IPS DF 19.7 (cell line): ENCODE measurements around the gene MYCN.
"Not testable (repeated sequence)": the region's sequence is repeated elsewhere in the genome, so short reads cannot be mapped to it uniquely, and the experiment has no call there.

Source experiments
- DNase-seq: peaks from one replicate; pipeline ENCODE4 v3.0.0-alpha.2; 2013; ENCODE audit warnings: low read depth, low spot score

The MYCN gene

GRCh38 chr2:15939854-15940660 lies at the start of gene MYCN:
MYCN (plus strand) TSS chr2:15940550; CDS start chr2:15942065, 1,515 bp downstream.
- DNase-seq, result peak; percentile 63

GRCh38 chr2:15890936-15891905 lies 49.1 kb upstream of the MYCN start:
- no peak for DNase-seq

- no peak for DNase-seq
Measured at GRCh38 chr2:15892151-15892880, 48.0 kb upstream of the MYCN start.

- no peak for DNase-seq
Measured at GRCh38 chr2:15893085-15893484, 47.3 kb upstream of the MYCN start.

- no peak for DNase-seq
Measured at GRCh38 chr2:15893689-15894480, 46.5 kb upstream of the MYCN start.

DNA sequence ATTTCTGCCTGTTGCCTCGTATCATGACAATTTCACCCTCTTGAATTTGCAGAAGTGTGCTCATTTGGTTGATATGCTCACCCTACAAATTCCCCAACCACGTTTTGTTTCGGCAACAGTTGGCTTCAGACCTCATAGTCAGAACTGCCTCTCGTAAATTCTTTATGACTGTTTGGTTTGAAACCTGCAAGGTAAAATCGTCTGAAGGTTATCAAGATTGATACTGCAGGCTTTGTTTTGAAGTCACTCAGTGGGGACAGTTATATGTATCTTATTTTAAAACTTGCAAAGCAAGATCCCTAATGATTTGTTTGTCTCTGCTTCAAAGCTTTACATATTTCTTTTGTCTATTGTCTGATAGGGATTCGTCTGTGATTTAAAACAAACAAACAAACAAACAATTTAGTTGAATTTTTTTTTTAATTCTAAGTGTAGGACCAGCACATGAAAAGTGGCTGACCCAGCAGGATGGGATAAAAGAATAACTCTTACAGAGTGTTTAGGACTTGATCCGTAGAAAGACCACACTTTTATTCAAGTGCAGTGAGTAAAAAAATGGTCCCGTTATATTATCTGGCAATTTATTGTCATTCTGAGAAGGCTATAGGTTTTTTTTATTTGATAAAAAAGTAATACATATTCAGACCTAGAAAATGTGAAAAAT lies 45.7 kb upstream of the MYCN start:
- DNase-seq, result no peak

DNA sequence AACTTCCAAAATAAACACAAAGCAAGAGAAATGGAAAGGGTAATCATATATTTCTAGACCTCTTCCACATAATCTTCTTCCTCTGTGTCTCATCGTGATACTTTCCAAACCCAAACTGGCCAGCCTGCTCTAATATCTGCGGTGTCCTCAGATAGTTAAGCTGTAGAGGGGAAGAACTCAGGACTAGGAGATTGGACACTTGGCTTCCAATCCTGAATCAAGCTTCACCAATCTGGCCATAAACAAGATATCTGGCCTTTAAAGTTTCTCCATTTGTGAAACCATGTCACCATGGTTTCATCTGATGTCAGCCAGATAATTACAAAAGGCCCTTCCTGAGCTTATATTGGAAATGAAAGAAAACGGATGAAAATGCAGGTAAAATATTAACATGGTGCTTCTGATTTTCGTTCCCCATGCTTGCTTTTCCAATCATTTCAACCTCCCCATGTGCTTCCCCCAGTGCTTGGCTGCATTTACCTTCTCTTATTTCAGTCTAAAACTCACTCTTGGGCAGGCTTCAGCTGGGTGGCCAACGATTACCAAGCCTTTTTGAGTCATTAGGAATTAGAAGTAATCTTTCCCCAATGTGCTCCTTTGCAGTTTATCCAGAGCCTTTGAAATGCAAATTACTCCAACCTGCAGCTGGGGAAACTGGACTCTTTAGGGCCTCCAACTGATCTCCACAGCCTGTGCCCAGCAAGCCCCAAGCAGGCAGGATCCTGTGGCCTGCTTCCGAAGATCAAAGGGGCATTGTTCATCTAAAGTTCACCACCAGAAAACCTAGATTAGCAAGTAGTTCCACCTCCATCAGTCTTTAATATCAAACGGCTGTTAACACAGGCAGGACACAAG lies 44.5 kb upstream of the MYCN start:
- DNase-seq, result no peak

DNA sequence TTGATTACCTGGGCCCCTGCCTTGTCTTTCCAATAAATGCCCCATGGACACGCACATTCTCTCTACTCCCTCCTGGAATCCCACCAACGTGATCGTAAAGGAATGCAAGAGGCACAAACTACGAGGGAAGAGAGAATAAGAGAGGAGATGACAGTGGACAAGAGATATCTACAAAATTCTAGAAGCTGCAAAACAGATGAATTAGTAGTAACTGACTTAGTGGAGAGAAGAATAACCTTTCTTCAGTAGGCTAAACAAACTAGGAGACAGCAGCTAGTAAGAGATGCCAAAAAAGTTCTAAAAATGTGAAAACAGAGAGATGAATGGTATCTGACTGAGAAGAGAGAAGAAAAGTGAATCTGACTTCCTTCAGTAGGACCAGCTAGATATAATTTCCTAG lies 43.5 kb upstream of the MYCN start:
- DNase-seq, result no peak

DNA sequence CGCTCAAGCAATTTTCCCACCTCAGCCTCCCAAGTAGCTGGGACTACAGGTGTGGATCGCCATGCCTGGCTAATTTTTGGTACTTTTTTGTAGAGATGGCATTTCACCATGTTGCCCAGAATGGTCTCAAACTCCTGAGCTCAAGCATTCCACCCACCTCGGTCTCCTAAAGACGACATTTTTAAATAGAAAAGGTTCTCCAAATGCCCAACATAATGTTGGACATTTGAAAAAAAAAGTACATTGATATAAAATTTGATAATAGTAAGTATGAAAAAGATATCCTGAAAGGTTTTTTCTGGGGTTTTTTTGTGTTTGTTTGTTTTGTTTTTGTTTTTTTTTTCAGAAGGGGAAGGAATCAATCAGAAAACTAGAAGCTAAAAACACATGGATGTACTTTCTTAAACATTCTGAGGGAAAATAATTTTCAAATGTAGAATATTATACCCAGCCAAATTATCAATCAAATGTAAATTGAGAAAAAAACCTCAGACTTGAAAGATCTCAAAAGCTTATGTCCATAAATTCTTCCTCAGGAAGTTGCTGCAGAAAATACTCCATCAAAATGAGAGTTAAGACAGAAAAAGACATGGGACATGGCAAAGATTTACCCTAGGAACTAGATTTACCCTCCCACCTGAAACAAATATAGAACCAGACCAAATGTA lies 42.8 kb upstream of the MYCN start:
- no peak for DNase-seq

DNA sequence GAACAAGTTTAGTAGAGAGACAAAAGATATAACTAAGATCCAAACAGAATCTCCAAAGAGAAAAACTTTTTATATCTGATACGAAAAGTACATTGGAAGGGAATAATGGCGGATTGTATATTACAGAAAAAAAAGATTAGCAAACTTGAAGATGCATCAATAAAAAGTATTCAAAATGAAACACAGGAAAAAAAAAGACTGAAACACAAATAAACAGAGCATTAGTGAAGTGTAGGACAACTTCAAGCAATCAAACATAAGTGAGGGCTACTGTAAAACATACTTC lies 41.1 kb upstream of the MYCN start:
- no peak for DNase-seq

DNA sequence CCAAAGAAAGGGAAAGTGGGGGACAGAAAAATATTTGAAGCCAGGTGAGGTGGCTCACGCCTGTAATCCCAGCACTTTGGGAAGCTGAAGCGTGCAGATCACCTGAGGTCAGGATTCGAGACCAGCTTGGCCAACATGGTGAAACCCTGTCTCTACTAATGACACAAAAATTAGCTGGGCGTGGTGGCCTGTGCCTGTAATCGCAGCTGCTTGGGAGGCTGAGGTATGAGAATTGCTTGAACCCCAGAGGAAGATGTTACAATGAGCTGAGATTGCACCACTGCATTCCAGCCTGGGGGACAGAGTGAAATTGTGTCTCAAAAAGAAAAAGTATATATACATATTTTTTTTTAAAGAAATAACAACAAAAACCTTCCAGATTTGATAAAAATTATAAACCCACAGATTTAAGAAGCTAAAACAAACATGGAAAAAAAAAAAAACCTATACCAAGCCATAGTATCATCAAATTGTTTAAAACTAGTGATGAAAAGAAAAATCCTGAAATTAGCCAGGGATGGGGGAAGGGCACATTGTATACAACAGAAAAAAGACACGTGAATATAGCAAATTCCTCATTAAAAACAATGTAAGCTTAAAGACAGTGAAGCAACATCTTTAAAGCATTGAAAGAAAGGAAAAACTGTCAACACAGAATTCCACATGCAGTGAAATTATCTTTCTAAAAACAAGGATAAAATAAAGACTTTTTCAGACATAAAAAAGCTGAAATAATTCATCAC lies 40.4 kb upstream of the MYCN start:
- no peak for DNase-seq

- no peak for DNase-seq
Measured at GRCh38 chr2:15901095-15901807, 39.1 kb upstream of the MYCN start.

DNA sequence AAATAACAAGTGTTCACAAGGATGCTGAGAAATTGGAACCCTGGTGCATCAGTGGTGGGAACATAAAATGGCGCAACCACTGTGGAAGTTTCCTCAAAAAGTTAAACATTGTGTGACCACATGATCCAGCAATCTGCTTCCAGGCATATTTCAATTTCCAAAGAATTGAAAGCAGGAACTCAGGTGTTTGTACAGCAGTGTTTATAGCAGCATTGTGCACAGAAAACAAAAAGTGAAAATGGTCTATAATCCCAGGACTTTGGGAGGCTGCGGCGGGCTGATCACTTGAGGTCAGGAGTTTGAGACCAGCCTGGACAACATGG lies 38.6 kb upstream of the MYCN start:
- no peak for DNase-seq

DNA sequence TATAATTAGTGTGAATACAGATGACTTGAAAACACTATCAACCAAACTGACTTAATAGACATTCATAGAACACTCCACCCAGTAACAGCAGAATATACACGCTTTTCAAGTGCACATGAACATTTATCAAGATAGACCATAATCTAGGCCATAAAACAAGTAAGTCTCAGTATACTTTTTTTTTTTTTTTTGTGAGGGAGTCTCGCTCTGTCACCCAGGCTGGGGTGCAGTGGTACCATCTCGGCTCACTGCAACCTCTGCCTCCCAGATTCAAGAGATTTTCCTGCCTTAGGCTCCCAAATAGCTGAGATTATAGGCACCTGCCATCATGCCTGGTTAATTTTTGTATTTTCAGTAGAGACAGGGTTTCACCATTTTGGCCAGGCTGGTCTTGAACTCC lies 36.4 kb upstream of the MYCN start:
- not testable (repeated sequence) for DNase-seq

- DNase-seq, result no peak
Measured at GRCh38 chr2:15905267-15905645, 35.1 kb upstream of the MYCN start.

- no peak for DNase-seq
Measured at GRCh38 chr2:15905986-15906491, 34.3 kb upstream of the MYCN start.

DNA sequence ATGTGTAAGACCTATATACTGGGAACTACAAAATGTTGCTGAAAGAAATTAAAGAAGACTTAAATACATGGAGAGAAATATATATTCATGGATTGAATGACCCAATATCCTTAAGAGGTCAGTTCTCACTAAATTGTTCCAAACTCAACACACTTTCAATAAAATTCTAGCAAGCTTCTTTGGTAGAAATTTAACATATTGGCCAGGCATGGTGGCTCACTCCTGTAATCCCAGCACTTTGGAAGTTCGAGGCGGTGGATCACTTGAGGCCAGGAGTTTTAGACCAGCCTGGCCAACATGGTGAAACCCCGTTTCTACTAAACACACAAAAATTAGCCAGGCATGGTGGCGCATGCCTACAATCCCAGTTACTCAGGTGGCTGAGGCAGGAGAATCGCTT lies 33.6 kb upstream of the MYCN start:
- no peak for DNase-seq
